Measurements from ENCODE around the gene MAD1L1. TPM values are rescaled to one million over a fixed set of nuclear protein-coding genes. Genes with fewer than 3 reads are reported as not detected.
"Not testable (repeated sequence)": the region's sequence is repeated elsewhere in the genome, so short reads cannot be mapped to it uniquely, and the experiment has no call there.

The MAD1L1 gene
- total and polyA plus RNA-seq, 8 donors = 21.4 to 58.8 (median 22.5) TPM

GRCh38 chr7:1823376-1824150 lies 409.2 kb downstream of the MAD1L1 start:
- peak in 1 of 4 donors; percentile 74 for DNase-seq
- Histone ChIP-seq H3K4me1 (no peaks in the 10 kb centered on the region), H3K27me3 (no peaks in the 10 kb centered on the region), H3K9me3 (no peaks in the 10 kb centered on the region), H3K4me3 (no peak overlapping the region), H3K36me3 (no peaks in the 10 kb centered on the region), H3K27ac (no peak overlapping the region)
- intact Hi-C loops (cut with DNase I) = no loop called here
- ATAC-seq = no peak
- TF ChIP-seq CTCF (IDR thresholded peaks at IDR 0.05) = no peak

GRCh38 chr7:1819259-1819841 lies 413.4 kb downstream of the MAD1L1 start:
- DNase-seq (no peak), ATAC-seq (no peak)
- Histone ChIP-seq H3K9me3 (no peaks in the 10 kb centered on the region), H3K4me1 (no peaks in the 10 kb centered on the region), H3K27ac (no peak overlapping the region), H3K4me3 (no peak overlapping the region), H3K27me3 (no peaks in the 10 kb centered on the region), H3K36me3 (peaks cover 0 to 14% of the 10 kb centered on the region in 2 donors)
- no peak for TF ChIP-seq CTCF (IDR thresholded peaks at IDR 0.05)
- intact Hi-C loops (cut with DNase I) = no loop called here

DNA sequence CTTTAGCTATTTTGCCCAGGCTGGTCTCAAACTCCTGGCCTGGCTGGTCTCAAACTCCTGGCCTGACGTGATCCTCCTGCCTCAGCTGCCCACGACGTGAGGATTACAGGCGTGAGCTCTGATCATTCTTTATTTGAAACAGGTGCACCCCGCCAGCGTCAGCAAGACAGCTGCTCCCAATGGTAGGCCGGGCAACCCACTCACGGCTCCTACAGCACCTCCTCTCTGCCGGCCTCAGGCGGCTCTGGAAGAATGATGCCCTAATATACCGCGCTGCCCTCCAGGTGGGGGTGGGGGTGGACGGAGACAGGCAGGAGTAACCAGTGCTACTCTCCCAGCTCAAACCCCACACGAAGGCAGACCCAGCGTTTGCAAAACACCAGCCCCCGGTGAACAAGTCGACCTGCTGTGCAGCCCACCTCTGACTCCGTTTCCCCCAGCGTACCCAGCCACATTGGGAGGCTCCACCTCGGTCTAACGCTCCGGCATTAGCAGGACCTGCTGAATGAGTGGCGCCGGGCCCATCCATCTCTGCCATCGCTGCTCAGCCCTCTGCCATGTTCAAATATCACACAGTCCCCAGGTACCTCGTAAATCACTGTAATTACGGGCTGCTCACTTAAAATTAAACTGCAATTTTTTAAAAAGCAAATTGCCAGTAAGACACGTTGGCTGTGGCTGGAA lies 414.0 kb downstream of the MAD1L1 start:
- peaks cover 0 to 20% of the 10 kb centered on the region in 2 donors for H3K36me3 ChIP-seq
- no peaks in the 10 kb centered on the region for H3K4me1 ChIP-seq
- DNase-seq = no peak
- intact Hi-C loops (cut with DNase I) = no loop called here
- ATAC-seq = no peak
- H3K4me3 ChIP-seq = no peak overlapping the region
- no peaks in the 10 kb centered on the region for H3K27me3 ChIP-seq
- H3K9me3 ChIP-seq = no peaks in the 10 kb centered on the region
- no peak for TF ChIP-seq CTCF (IDR thresholded peaks at IDR 0.05)
- H3K27ac ChIP-seq = no peak overlapping the region

DNA sequence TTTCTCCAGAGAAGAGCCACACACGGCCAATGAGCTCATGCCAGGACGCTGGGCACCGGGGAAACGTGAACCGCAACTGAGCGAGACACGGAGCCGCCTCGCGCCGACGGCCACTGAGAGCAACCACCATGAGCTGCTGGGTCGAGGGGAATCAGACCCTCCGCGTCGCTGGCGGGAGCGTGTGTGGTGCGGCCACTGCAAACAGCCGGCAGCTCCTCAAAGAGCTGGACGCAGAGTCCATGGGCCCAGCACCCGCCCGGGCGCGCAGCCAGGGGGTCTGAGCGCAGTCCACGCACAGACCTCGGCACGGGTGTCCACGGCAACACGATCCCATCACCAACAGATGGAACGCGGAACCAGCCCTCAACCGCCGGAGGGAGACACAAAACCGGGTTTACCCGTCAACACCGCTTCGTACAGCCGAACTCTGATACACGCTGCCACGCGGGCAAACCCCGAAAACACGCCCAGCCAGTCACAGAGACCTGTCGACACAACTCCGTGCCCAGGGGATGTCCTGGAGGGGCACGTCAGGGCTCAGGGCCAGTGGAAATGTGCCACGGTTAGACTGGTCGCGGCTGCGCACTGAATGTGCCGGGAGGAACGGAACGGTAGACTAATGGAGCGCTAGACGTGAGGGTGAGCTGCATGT lies 415.6 kb downstream of the MAD1L1 start:
- Histone ChIP-seq H3K36me3 (peaks cover 0 to 22% of the 10 kb centered on the region in 2 donors), H3K27ac (no peak overlapping the region), H3K9me3 (no peaks in the 10 kb centered on the region), H3K27me3 (no peaks in the 10 kb centered on the region), H3K4me3 (no peak overlapping the region), H3K4me1 (no peaks in the 10 kb centered on the region)
- TF ChIP-seq CTCF (IDR thresholded peaks at IDR 0.05) = no peak
- intact Hi-C loops (cut with DNase I) = no loop called here
- DNase-seq (no peak), ATAC-seq (no peak)

GRCh38 chr7:1816451-1816850 lies 416.3 kb downstream of the MAD1L1 start:
- H3K4me3 ChIP-seq; H3K27ac ChIP-seq; H3K4me1 ChIP-seq; H3K27me3 ChIP-seq; H3K9me3 ChIP-seq; intact Hi-C loops (cut with DNase I); ATAC-seq; DNase-seq: not testable (repeated sequence)
- peaks cover 0 to 22% of the 10 kb centered on the region in 2 donors for H3K36me3 ChIP-seq

GRCh38 chr7:1815551-1816281 lies 417.0 kb downstream of the MAD1L1 start:
- H3K9me3 ChIP-seq; H3K4me3 ChIP-seq; DNase-seq; ATAC-seq; H3K4me1 ChIP-seq; H3K27me3 ChIP-seq; intact Hi-C loops (cut with DNase I); H3K27ac ChIP-seq: not testable (repeated sequence)
- peaks cover 0 to 22% of the 10 kb centered on the region in 2 donors for H3K36me3 ChIP-seq

All from left lung (tissue), 10 donors.